ENCODE data around the gene CD48.

CD48 gene

GRCh38 chr1:160637065-160637464 is 74.6 kb downstream of the CD48 start:
- intact Hi-C loops (cut with DNase I; ENCODE audit: low total_unique reads) = no loop called here
- no peak for DNase-seq
- TF ChIP-seq CTCF (IDR thresholded peaks at IDR 0.05) = no peak
- no peak overlapping the region for H3K27ac ChIP-seq
- no peaks in the 10 kb centered on the region for H3K36me3 ChIP-seq
- H3K4me1 ChIP-seq = no peaks in the 10 kb centered on the region
- no peaks in the 10 kb centered on the region for H3K27me3 ChIP-seq
- no peak overlapping the region for H3K4me3 ChIP-seq
- H3K9me3 ChIP-seq = no peaks in the 10 kb centered on the region

GRCh38 chr1:160636547-160636946 is 75.1 kb downstream of the CD48 start:
- no peak for TF ChIP-seq CTCF (IDR thresholded peaks at IDR 0.05)
- H3K27ac ChIP-seq = no peak overlapping the region
- intact Hi-C loops (cut with DNase I; ENCODE audit: low total_unique reads) = no loop called here

GRCh38 chr1:160636076-160636475 is 75.5 kb downstream of the CD48 start:
- intact Hi-C loops (cut with DNase I; ENCODE audit: low total_unique reads) = no loop called here
- no peaks in the 10 kb centered on the region for H3K4me1 ChIP-seq
- no peaks in the 10 kb centered on the region for H3K36me3 ChIP-seq
- H3K27ac ChIP-seq = no peak overlapping the region
- no peak overlapping the region for H3K4me3 ChIP-seq
- no peaks in the 10 kb centered on the region for H3K27me3 ChIP-seq
- no peak for TF ChIP-seq CTCF (IDR thresholded peaks at IDR 0.05)
- no peaks in the 10 kb centered on the region for H3K9me3 ChIP-seq
- DNase-seq = no peak

More at GRCh38 chr1:160636547-160636946, 75.1 kb downstream of the CD48 start:
- no peak overlapping the region for H3K4me3 ChIP-seq
- no peaks in the 10 kb centered on the region for H3K36me3 ChIP-seq
- no peaks in the 10 kb centered on the region for H3K27me3 ChIP-seq
- no peaks in the 10 kb centered on the region for H3K9me3 ChIP-seq
- no peaks in the 10 kb centered on the region for H3K4me1 ChIP-seq
- DNase-seq = no peak

GRCh38 chr1:160634543-160635491 is 76.8 kb downstream of the CD48 start:
- Histone ChIP-seq H3K36me3 (no peaks in the 10 kb centered on the region), H3K27ac (no peak overlapping the region), H3K9me3 (no peaks in the 10 kb centered on the region), H3K4me1 (no peaks in the 10 kb centered on the region), H3K4me3 (no peak overlapping the region), H3K27me3 (no peaks in the 10 kb centered on the region)
- no peak for TF ChIP-seq CTCF (IDR thresholded peaks at IDR 0.05)
- DNase-seq = no peak
- intact Hi-C loops (cut with DNase I; ENCODE audit: low total_unique reads) = no loop called here

- Histone ChIP-seq H3K27ac (no peak overlapping the region), H3K27me3 (no peaks in the 10 kb centered on the region), H3K36me3 (no peaks in the 10 kb centered on the region), H3K9me3 (no peaks in the 10 kb centered on the region), H3K4me3 (no peak overlapping the region), H3K4me1 (no peaks in the 10 kb centered on the region)
- no peak for DNase-seq
- intact Hi-C loops (cut with DNase I; ENCODE audit: low total_unique reads) = no loop called here
- no peak for TF ChIP-seq CTCF (IDR thresholded peaks at IDR 0.05)
Measured at GRCh38 chr1:160633330-160633903, 78.2 kb downstream of the CD48 start.

Measured in tibial artery (tissue), 4 donors.